ENCODE data around the gene ABCB6. TPM values are rescaled to one million over a fixed set of nuclear protein-coding genes. Genes with fewer than 3 reads are reported as not detected.
A peak's percentile ranks its signal among the peaks of the same experiment; 100 is the strongest.

ABCB6 gene
- total RNA-seq, 1 donor from 2014 or later: 65.8 TPM

DNA sequence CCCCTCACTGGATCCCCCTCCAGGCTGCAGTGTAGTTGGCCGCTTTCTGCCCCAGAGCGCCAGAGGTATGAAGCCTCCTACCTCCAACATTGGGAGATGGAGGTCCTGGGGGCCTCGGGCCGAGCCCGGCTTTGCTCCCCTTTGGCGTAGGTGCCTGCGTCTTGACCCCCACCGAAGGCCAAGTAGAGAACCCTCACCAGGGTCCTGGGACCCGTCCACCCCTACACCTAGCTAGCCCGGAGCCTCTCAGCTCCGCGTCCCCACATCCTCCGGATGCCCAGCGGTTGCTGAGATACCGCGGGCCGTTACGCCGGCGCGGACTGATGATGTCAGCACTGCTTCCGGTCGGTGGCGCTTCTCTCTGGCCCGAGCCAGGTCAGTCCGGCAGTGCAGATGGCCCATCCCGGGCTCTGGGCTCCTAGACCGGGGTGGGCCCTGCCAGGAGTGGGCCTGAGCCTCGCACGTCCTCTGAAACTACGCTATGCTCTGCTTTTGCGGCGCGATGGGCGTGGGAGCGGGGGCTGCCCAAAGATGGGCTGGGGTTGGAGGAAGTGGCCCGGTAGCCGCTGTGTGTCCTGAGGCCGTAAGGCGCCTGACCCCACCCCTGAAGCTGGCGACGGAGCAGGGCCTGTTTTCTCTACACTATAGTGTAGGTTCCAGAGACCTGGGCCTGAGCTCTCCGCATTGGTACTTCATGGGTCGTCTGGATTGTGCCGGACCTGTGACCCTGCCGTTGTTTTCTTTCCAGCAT lies 26.6 kb upstream of the ABCB6 start, which contains the start of the genes GLB1L and STK16:
Gene GLB1L (minus strand): TSS at position 297 of the 751 bp plus-strand sequence. CDS start 1,871 bp downstream, outside the sequence.
Gene STK16 (plus strand): TSS at position 332 of the 751 bp plus-strand sequence. CDS start 521 bp downstream, outside the sequence.
- DNase-seq (ENCODE audit: low spot score): peak; percentile 96

DNA sequence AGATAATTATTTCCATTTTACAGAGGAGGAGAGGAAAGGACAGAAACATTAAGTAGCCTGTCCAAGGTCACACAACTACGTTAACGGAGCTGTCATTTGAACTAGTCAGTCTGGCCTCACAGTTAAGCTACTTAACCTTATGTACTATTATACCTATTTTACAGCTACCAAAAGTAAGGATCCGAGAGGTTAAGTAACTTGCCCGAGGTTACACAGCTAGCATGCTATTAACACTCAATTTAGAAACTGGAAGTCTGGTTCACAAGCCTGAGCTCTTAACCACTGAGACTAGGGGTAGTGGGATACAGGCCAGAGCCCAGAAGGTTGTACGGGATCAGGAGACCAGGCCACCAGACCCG lies 26.0 kb upstream of the ABCB6 start:
- DNase-seq (ENCODE audit: low spot score): no peak

DNA sequence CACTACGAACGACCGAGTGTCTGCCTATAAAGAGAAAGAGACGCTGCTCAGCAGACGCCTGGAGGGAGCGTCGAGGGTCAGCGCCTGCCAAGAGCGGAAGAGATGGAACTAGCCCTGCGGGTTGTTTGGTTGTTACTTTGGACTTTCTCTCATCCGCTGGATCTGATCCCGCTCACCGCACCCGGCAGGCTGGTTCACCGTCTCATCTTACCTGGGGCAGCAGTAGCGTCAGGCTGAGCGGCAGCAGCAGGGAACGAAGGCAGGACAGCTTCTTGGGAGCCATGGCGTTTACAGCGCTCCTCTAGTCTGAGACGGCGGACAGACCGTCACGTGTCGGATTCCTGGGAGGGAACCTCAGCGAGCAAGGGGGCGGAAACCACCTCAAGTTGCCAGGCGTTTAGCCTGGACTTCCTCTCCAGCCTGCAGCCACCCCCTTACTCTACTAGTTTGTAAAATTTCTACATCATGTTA lies 24.6 kb upstream of the ABCB6 start:
- peak; percentile 57 for DNase-seq (ENCODE audit: low spot score)

DNA sequence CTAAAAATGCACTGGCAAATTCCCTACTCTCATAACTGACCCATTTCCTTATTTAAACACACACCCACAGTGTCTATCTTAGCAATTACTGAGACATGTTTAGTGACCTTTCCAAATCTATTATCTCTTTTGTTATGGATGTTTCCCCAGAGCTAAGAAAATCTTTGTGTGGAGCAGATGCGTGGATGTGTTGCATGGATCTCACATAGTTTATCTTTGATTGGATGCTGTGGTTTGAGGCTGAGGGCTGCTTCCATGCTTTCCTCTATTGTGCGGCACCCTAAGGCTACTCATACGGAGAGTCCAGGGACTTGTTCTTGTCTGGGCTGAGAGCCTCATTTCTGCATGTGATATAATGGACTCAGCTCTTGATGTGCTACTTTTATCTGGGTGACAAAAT lies 15.6 kb upstream of the ABCB6 start:
- no peak for DNase-seq (ENCODE audit: low spot score)

DNA sequence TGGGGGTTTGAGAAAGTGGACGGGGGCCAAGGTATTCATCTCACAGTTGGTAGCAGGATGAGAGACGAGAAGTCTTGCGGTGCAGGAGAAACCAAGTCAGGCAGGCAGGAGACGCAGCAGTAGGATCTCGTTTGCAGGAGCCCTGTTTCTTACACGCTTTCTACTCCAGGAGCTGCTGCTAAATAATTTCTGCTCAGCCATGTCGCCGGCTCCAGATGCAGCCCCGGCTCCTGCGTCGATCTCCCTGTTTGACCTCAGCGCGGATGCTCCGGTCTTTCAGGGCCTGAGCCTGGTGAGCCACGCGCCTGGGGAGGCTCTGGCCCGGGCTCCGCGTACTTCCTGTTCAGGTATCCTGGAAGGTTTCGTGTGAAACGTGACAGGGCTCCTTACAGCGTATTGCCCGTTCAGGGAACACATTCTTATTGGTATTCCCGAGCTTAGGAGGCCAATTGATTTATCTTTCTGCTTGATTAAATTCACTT lies 11.3 kb upstream of the ABCB6 start:
- DNase-seq (ENCODE audit: low spot score): peak; percentile 69

DNA sequence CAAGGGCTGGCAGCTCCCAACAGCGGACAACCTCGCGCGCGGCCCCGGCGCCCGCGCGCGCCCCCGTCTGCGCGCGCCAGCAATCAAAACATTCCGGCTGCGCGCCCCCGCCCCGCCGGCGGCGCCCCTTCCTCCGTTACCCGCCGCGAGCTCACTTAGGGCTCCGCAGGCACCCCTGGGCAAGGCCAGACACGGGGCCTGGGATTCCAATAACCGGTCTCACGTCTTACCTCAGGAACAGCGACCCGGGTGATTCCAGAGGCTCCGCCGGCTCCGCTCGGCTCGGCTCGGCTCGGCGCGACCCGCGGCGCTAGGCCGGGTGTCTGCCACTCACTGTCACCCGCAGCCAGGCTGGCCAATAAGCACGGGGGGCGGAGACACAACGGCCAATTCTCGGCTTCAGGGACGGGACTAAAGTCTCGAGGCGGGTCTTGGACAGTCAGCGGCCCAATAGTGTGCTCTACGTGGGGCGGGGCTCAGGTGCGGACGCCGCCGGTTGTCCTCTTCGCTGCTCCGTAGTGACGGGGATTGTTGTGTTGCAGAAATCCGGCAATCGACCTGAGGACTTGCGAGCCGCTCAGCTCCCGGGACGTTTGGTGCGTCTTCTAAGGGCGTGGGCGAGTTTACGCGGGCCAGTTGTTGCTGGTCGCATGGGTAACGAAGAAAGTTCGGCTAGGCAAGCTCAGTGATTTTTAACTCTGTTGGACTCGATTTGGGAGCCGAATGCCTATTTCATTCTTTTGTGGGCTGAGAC lies 10.7 kb upstream of the ABCB6 start, which contains the start of the genes ANKZF1 and ATG9A:
Gene ANKZF1 (plus strand): TSS at position 502 of the 754 bp plus-strand sequence. CDS start 452 bp downstream, outside the sequence.
Gene ATG9A (minus strand): TSS at position 332 of the 754 bp plus-strand sequence. CDS start 1,612 bp downstream, outside the sequence.
- DNase-seq (ENCODE audit: low spot score): peak; percentile 99

DNA sequence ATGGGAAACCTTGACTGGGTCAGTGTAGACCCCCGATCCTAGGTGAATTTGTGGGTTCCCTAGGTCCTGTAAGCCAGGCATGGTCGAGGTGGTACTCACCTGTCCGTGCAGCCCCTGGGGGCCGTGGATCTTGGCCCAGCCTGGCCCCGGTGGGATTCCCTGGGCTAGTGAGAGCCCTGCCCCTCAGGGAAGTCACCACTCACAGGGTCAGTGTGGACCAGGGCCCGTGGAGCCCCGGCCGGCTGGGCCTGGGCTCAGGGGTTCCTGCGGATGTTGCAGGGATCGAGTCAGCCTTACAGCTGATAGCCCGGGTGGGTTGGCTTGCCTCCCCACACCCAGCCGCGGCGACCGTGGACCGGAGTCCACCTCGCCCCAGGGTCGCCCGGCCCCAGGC lies 10.2 kb upstream of the ABCB6 start:
- DNase-seq (ENCODE audit: low spot score): no peak

DNA sequence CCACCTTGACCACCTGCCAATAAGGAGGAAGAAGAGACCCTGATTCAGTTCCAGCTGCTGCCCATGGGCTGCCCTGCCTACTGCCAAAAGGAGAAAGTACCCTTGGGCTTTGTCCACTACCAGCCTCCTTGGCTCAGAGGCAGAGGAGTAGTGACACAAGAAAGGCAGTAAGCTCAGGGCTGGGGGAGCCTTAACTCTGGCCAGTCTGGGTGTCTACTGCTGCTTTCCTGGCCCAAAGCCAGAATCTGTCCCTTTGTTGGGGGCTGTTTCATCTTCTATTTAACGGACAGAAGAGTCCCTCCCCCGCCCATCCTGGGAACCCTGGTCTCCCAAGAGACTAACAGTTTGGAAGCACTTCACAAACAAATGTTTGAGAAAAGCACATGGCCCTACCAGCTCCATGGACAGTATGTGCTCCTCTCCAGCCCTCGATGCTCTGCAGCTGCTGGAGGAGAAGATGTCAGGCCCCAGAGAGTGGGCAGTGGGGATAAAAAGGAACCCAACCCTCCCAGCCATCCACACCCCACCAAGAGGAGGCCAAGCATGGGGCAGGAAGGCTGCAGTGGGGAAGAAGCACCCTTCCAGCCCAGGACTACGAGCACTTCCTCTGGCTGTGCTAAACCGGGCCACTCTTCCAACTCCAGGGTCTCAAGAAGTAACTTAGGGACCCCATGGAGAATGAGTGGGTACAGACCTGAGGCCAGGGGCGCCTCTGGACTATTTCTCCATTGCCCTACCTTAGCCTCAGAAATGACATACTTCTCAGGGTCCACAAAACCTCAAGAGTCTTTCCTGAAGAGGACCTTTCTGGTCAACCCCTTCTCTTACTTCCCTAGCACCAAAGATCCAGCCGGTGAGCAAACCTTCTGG lies 9.5 kb upstream of the ABCB6 start:
- no peak for DNase-seq (ENCODE audit: low spot score)

DNA sequence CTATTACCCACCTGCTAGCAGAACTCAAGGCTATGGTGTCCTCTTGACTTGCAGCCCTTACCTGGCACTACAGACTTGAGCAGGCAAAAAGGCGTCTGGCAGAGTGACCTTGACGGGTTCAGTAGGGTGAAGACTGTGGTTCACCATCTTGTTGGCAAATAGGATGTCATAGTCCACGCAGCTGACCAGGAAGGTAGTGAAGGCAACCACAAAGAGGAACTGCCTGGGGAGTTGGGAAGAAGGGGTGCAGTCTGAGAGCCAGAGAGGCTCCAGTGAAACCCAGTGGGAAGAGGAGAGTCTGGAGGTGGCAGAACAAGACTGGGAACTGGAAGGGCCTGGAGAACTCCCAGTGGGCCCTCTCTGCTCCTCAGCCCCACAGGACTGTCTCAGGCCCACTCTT lies 6.6 kb upstream of the ABCB6 start:
- no peak for DNase-seq (ENCODE audit: low spot score)

DNA sequence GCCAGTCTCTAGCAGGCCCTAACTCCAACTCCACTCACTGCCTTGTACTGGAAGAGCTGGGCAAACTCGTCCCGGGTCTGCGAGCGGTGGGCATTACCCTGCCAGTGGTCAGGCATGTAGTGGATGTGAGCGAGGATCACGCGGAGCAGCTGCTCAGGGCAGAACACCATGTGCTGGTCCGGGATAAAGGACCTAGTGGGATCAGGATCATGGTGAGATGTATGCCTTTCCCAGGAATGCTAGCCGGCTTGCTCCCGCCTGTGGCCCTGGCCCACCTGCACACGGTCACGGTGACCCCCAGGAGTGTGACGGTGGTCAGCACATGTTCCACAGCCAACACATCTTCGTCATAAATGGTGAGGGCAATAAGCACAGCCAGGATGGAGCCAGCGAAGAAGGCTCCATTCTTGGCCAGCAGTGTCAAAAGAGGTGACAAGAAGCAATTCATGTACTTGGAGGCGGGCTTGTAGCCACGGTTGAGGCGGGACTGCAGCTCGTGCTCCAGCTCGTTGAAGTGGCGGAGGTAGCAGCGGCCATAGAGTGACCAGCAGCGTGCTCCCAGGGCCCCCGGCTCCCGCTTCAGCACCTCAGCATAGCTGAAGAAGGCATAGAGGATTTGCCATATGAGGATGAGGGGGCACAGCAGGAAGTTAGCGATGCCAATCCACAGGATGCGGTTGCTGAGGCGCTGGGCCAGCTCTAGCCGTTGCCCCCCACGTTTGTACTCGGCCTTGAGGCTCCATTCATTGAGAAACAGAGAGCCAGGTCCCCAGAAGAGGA lies 5.3 kb upstream of the ABCB6 start:
- DNase-seq (ENCODE audit: low spot score): no peak

DNA sequence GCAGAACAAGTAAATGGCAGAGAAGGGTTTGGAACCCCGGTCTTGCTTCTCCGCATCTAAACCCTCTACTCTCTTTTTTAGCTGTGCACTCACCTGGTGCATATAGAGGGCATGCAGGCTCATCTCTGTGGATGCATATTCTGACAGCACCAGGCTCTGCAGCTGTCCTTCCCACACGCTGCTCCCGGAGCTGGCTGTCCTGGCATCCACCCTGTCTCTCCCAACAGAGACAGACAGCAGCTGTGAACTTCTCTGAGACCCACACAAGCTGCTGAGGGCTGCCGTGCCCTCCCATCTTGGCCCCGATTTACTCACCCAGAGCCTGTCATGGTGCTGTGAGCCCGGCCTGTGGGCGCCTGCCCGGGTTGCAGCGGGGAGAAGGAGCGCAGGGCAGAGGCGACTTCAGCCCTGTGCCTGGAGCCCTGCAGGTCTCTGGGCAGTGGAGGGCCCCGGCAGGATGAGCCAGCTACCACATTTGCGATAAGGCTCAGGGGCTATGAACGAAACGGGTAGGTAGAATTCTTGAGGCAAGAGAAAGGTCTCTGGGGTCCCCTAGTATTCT lies 3.3 kb upstream of the ABCB6 start:
- no peak for DNase-seq (ENCODE audit: low spot score)

DNA sequence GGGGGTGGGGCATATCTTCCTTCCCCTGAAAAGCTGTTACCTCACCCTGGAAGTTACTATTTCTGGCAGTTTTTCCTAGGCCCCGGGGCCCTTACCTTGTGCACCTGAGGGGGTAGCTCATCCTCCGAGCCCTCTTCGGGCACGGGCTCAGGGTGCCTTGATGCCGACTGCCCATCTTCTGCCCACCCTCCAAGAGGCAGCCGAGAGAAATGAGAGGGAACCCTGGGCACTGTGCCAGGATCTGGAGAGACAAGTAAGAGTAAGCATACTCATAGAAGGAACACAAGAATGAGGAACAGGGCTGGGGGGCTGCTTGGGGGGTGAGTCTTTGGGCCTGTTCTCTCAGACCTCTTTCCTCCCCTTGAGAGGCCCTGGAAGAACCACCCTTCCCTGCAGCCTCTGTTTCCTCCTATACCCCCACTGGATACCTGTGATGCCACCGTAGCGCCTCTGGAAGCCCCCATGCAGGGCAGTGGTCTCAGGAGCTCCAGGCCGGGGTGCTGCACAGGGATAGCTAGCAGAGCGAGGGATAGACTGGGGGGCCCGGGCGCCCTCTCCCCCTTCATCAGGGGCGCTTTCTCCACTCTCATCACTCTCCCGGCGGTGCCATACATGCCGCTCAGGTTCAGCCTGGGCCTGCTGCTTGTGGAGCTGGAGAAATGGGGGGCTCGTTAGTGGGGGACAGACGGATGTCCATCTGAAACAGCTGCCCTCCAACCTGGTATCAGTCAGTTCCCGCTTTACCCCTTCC lies 2.1 kb upstream of the ABCB6 start:
- DNase-seq (ENCODE audit: low spot score): no peak

DNA sequence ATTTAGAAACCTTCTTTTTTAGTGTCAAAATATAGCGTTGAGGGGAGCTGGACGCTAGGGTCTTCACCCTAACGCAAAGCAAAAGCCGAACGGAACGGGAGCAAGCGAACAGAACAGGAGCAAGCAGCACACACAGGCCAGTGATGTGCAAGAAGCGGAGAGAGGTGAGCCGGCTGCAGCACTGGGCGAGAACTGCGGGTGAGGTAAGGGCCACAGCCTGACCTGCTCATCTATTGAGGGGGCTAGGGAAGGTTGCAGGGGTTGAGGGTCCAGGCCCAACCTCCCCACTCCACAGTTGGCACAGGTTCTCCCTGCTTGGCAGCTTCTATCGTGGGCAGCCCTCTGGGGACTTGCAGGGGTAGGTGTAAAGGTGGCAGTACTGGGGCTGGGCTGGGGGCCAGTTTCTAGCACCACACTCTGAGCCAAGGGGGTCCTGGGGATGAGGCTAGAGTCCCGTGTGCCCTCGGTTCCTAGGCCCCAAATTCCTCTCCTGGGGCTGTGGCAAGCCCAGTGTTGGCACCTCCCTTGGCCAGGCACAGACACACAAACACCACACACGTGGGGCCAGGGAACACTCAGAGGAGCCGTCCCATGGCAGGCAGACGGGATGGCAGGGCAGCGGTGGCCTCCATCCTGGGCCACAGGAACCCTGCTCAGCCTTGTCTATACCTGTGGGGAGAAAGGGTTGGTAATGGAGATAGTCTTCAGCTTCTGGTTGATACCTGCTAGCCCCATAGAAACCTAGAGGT lies 1.2 kb upstream of the ABCB6 start:
- DNase-seq (ENCODE audit: low spot score): no peak

DNA sequence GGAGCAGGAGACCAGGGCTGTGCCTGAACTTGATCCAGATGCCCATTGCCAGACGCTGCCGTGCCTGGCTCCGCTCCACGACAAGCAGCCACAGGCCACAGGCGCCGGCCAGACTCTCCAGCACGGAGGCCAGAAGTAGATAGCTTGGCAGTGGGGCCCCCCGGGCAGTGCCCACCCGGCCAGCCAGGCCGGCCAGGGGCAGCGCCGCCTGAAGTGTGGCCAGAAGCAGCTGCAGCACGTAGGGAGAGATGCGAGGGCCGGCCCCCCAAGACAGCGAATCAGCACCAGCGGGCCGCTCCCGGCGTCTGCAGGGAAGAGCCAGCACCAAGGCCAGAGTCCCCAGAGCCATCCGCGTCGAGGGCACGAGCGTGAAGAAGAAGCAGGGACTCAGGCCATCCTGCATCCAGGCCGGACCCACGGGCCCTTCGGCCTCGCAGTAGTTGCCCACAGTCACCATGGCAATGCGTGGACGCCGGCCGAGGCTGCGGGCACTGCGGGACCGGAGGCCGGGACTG lies 484 bp downstream of the ABCB6 start:
- DNase-seq (ENCODE audit: low spot score): peak; percentile 50

DNA sequence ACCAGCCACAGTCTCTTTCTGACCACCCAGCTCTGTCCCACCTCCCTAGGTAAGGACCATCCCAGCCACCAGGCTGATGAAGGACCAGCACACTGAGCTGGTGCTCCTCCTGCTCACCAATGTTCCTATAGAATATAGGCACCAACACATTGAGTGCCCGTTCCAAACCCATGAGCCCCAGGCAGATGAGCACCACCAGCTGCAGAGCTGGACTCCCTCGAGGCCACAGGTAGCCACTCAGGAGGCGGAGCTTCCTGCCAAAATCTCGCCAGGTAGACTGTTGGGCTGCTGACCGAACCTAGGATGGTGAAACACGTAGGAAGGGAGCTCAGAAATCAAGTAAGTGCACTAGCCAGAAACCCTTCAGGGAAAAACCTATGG lies 2.2 kb downstream of the ABCB6 start:
- no peak for DNase-seq (ENCODE audit: low spot score)

DNA sequence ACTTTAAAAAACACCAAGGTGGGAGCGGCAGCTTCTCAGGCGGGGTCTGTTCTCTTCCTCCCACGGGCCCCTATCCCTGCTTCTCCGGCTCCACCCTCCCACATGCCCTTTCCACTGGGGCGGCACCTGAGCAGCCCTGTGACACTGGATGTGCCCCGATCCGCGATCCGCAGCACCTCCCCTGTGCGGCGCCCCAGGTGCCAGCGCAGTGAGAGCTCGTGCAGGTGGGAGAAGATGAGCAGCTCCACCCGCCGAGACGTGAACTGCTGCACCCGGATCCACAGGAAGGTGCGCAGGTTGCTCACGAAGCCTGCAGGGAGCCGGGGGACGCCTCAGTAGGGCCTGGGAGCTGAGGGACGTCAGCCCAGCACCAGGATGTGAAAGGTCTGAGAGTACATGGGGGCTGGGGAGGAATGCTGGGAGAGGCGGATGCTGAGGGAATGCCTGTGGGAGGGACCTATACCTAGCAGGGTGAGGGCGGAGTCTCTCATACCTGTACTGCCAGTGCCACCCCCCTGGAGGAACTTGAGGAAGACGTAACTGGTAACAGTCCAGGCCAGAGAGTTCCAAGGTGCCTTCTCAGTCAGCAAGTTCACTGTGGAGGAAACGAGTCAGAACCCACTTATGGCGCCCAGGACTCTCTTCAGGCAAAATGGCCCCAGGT lies 2.8 kb downstream of the ABCB6 start:
- DNase-seq (ENCODE audit: low spot score): peak; percentile 53

DNA sequence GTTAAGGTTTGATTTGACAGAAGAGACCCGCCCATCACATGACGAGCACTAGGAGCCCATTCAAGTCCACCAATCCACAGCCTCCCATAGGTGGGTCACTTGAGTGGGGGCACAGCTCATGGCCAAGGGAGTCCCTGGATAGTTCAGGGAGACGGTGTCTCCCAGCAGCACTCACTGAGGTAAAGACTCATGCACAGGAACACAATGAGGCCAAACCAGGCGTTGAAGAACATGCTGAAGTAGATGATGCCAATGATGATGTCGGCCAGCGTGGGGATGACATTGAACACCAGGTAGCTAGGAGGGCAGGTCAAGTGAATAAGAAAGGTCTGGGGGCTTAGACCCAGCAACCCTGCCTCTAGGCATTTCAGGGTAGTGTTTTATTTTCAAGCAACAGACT lies 4.0 kb downstream of the ABCB6 start:
- no peak for DNase-seq (ENCODE audit: low spot score)

DNA sequence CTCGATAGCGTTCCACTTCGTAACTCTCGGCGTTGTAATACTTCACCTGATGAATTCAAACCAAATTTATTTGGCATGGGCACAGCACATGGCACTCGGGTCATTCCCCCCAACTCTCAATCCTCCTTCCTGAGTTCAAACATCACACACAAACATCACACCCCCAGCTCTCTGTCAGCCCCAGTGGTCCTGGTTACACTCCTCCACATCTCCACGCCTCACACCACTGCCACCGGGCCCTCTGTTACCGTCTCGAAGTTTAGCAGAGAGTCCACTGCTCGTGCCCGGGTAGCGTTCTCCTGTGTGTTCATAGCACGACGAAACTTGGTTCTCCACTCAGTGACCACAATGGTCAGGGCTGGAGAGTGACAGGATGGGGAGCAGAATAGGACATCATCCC lies 4.6 kb downstream of the ABCB6 start:
- DNase-seq (ENCODE audit: low spot score): no peak

Data from mucosa of gallbladder (tissue), 1 donor.